ENCODE results near the gene TAP2. TPM values are rescaled to one million over a fixed set of nuclear protein-coding genes. Genes with fewer than 3 reads are reported as not detected.
A peak's percentile ranks its signal among the peaks of the same experiment; 100 is the strongest.

Gene TAP2
- total RNA-seq (100 to 1,000 TPM; 106 to 112 TPM), polyA plus RNA-seq (10 to 100 TPM; 11.0 to 16.5 TPM)

DNA sequence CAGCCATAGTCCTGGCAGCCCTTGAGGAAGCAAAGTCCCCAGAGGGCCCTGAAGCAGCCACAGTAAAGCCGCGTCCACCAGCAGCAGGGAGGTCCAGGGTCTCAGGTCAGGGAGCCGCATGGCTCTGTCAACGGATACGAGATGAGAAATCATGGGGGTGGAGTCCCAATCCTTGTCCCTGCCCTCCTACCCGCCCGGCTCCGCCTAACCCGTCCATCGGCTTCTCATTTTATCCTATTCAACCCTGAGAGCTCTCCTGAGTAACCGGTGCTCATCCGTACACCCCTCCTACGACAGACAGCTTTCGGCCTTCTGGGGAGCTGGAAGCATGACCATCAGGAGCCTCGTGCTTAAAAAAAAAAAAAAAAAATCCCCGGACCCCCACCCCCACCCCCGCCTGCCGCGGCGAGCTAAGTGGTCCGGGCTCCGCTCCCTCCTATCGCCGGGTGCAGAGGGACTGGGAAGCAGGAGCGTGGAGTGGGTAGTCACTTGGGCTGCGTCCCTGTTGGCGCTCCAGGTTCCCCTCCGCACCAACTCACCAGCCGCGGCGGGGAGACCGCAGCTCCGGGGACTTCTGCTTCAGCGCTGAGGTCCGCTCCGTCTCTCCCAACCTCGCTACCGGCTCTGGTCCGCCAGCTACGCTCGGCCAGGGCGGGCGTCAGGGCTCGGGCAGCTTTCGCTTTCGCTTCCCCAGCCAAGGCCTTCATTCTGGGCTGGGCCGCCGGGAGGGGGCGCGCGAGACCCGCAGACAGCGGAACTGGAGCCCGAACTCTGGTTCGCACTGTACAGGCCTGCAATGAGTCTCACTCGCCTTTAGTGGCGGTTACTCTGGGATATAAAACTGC lies at the start of gene TAP2:
TAP2 (minus strand) TSS at position 626 of the 845 bp plus-strand sequence; CDS start at position 120, 506 bp downstream.
- Histone ChIP-seq H3K4me1 (ENCODE audit: insufficient read depth, low read length) (peaks cover 83% of the 10 kb centered on the region), H3K36me3 (ENCODE audit: insufficient read depth, low read length) (peaks cover 35% of the 10 kb centered on the region), H3K9me3 (ENCODE audit: control insufficient read depth in 1 of 2, low read length in 2 of 2) (no peaks in the 10 kb centered on the region), H3K27ac (ENCODE audit: low read depth, low read length) (peak within 1 kb of the TSS; percentile 99), H3K27me3 (ENCODE audit: insufficient read depth, low read length) (no peaks in the 10 kb centered on the region), H3K4me3 (ENCODE audit: low read length in 2 of 2) (peak within 1 kb of the TSS; percentile 58 to 74)
- H3K9me3 Mint-ChIP-seq: no peaks in the 10 kb centered on the region
- no peaks in the 10 kb centered on the region for H3K27me3 Mint-ChIP-seq
- peak within 1 kb of the TSS; percentile 91 to 97 (median 93) for H3K4me3 Mint-ChIP-seq
- ChIA-PET CTCF (ENCODE audit: partially characterized antibody) (interaction anchor here (0.6 to 11.2 kb wide), 32 partner anchors 9 to 643 kb away, joined by 3 to 480 read pairs (median 6); partner anchors contain the start of genes BRD2, HLA-DMA, PSMB9 and TAP1), POLR2A (ENCODE audit: partially characterized antibody) (interaction anchor here (0.6 to 11.6 kb wide), 24 partner anchors 8 to 867 kb away, joined by 3 to 1160 read pairs (median 5); partner anchors contain the start of genes B3GALT4, BRD2, DXO and HLA-DMA)
- peak; percentile 95 to 99 (median 96) for DNase-seq
- H3K36me3 Mint-ChIP-seq: peaks cover 62 to 77% of the 10 kb centered on the region in 2 donors
- intact Hi-C loops (cut with micrococcal nuclease): loop anchor here (1.0 kb wide), 2 partner anchors 16 to 30 kb away; partner anchors contain the start of gene PSMB9
- H3K27ac Mint-ChIP-seq: peak within 1 kb of the TSS; percentile 93 to 100 (median 99)
- H3K4me1 Mint-ChIP-seq: peaks cover 66 to 99% (median 78%) of the 10 kb centered on the region in 4 donors

DNA sequence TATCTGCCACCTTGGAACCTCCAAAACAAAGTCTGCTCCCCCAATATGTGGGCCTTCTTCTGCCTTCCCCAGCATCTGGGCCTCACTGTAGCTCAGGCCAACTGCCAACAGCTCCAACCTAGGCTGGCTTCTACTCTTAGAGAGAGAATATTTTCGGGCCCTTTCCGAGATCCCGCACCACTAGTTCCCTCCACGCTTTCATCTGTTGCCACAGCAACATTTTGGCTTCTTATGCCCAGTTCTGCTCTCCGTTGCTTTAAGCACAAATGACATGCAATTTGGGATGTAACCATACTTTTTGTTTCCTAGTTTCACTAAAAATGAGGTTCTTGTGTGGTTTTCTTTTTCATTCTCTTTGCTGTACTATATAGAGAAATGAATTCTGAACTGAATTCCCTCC lies 49.1 kb upstream of the TAP2 start:
- POLR2A ChIA-PET (ENCODE audit: partially characterized antibody): interaction anchor here (0.6 kb wide), 1 partner anchor 84 kb away, joined by 3 read pairs; no protein-coding TSS in a partner anchor
- no peaks in the 10 kb centered on the region for H3K9me3 ChIP-seq (ENCODE audit: control insufficient read depth in 1 of 2, low read length in 2 of 2)
- peak overlapping the region in 1 of 7 donors; percentile 59 for H3K27ac Mint-ChIP-seq
- H3K4me3 ChIP-seq (ENCODE audit: low read length in 2 of 2): no peak overlapping the region
- no peak for DNase-seq
- no peaks in the 10 kb centered on the region for H3K27me3 ChIP-seq (ENCODE audit: insufficient read depth, low read length)
- no peaks in the 10 kb centered on the region for H3K27me3 Mint-ChIP-seq
- H3K4me1 Mint-ChIP-seq: no peaks in the 10 kb centered on the region
- intact Hi-C loops (cut with micrococcal nuclease): loop anchor here (5.0 kb wide), 1 partner anchor 80 kb away; the partner anchor contains the start of gene BRD2
- no peaks in the 10 kb centered on the region for H3K9me3 Mint-ChIP-seq
- H3K36me3 ChIP-seq (ENCODE audit: insufficient read depth, low read length): no peaks in the 10 kb centered on the region
- no peak overlapping the region for H3K4me3 Mint-ChIP-seq
- CTCF ChIA-PET (ENCODE audit: partially characterized antibody): interaction anchor here (0.7 to 2.2 kb wide), 4 partner anchors 46 to 97 kb away, joined by 3 to 12 read pairs (median 8); partner anchors contain the start of gene HLA-DMA
- no peaks in the 10 kb centered on the region for H3K4me1 ChIP-seq (ENCODE audit: insufficient read depth, low read length)
- H3K36me3 Mint-ChIP-seq: no peaks in the 10 kb centered on the region
- no peak overlapping the region for H3K27ac ChIP-seq (ENCODE audit: low read depth, low read length)

- Mint-ChIP-seq H3K4me3 (no peak overlapping the region), H3K4me1 (no peaks in the 10 kb centered on the region), H3K27me3 (no peaks in the 10 kb centered on the region), H3K9me3 (no peaks in the 10 kb centered on the region), H3K27ac (no peak overlapping the region), H3K36me3 (no peaks in the 10 kb centered on the region)
- Histone ChIP-seq H3K27me3 (ENCODE audit: insufficient read depth, low read length) (no peaks in the 10 kb centered on the region), H3K4me1 (ENCODE audit: insufficient read depth, low read length) (no peaks in the 10 kb centered on the region), H3K4me3 (ENCODE audit: low read length in 2 of 2) (no peak overlapping the region), H3K36me3 (ENCODE audit: insufficient read depth, low read length) (no peaks in the 10 kb centered on the region), H3K9me3 (ENCODE audit: control insufficient read depth in 1 of 2, low read length in 2 of 2) (no peaks in the 10 kb centered on the region), H3K27ac (ENCODE audit: low read depth, low read length) (no peak overlapping the region)
- intact Hi-C loops (cut with micrococcal nuclease): loop anchor here (5.0 kb wide), 1 partner anchor 80 kb away; the partner anchor contains the start of gene BRD2
- ChIA-PET CTCF (ENCODE audit: partially characterized antibody) (interaction anchor here (0.7 to 5.8 kb wide), 21 partner anchors 7 to 204 kb away, joined by 3 to 120 read pairs (median 7); partner anchors contain the start of genes BRD2, HLA-DMA, HLA-DMB and PSMB9), POLR2A (ENCODE audit: partially characterized antibody) (interaction anchor here (0.6 to 2.5 kb wide), 6 partner anchors 30 to 98 kb away, joined by 3 to 15 read pairs (median 5); partner anchors contain the start of gene HLA-DMA)
- DNase-seq: no peak
Measured at GRCh38 chr6:32886681-32887383, 48.3 kb upstream of the TAP2 start.

DNA sequence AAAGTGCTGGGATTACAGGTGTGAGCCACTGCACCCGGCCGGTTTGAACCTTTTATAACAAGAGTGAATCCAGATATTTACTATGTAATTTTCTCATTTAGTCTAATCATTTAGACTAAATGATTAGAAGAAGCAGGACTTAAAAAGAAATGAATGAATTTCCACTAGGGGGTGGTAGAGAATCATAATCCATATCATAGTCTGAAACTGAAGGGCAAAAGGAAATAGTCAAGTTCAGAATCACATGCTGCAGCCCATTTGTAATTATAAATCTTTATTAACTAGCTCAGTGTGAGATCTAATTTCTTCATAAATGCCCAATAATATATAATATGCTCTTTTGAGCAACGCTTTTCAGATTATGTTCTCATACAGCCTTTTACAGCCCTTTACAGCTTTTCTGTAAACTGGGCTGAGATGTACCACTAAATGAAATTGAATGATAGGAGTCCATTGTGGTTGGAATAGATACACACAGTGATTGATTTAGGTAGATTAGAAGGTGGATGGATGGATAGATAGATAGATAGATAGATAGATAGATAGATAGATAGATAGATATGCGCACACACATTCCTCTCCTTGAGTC lies 47.3 kb upstream of the TAP2 start:
- ChIA-PET POLR2A (ENCODE audit: partially characterized antibody) (interaction anchor here (1.0 to 2.5 kb wide), 7 partner anchors 29 to 99 kb away, joined by 3 to 15 read pairs (median 3); partner anchors contain the start of genes HLA-DMA and TAP2), CTCF (ENCODE audit: partially characterized antibody) (interaction anchor here (0.7 to 5.8 kb wide), 28 partner anchors 8 to 205 kb away, joined by 3 to 120 read pairs (median 5); partner anchors contain the start of genes BRD2, HLA-DMA, HLA-DMB and PSMB9)
- Mint-ChIP-seq H3K27me3 (no peaks in the 10 kb centered on the region), H3K27ac (no peak overlapping the region), H3K36me3 (peaks cover 1% of the 10 kb centered on the region in 2 donors), H3K9me3 (no peaks in the 10 kb centered on the region), H3K4me3 (no peak overlapping the region), H3K4me1 (no peaks in the 10 kb centered on the region)
- Histone ChIP-seq H3K4me1 (ENCODE audit: insufficient read depth, low read length) (no peaks in the 10 kb centered on the region), H3K27me3 (ENCODE audit: insufficient read depth, low read length) (no peaks in the 10 kb centered on the region), H3K36me3 (ENCODE audit: insufficient read depth, low read length) (no peaks in the 10 kb centered on the region), H3K27ac (ENCODE audit: low read depth, low read length) (no peak overlapping the region), H3K9me3 (ENCODE audit: control insufficient read depth in 1 of 2, low read length in 2 of 2) (no peaks in the 10 kb centered on the region), H3K4me3 (ENCODE audit: low read length in 2 of 2) (no peak overlapping the region)
- peak in 4 of 5 donors; percentile 64 to 75 (median 69) for DNase-seq
- intact Hi-C loops (cut with micrococcal nuclease): loop anchor here (1.0 to 5.0 kb wide), 5 partner anchors 48 to 99 kb away; partner anchors contain the start of genes BRD2 and HLA-DMA

GRCh38 chr6:32883789-32884188 lies 45.2 kb upstream of the TAP2 start:
- Mint-ChIP-seq H3K27me3 (no peaks in the 10 kb centered on the region), H3K4me3 (no peak overlapping the region), H3K9me3 (no peaks in the 10 kb centered on the region), H3K4me1 (no peaks in the 10 kb centered on the region), H3K27ac (no peak overlapping the region), H3K36me3 (peaks cover 9 to 17% of the 10 kb centered on the region in 2 donors)
- POLR2A ChIA-PET (ENCODE audit: partially characterized antibody): no interaction called here
- Histone ChIP-seq H3K27me3 (ENCODE audit: insufficient read depth, low read length) (no peaks in the 10 kb centered on the region), H3K27ac (ENCODE audit: low read depth, low read length) (no peak overlapping the region), H3K36me3 (ENCODE audit: insufficient read depth, low read length) (no peaks in the 10 kb centered on the region), H3K9me3 (ENCODE audit: control insufficient read depth in 1 of 2, low read length in 2 of 2) (no peaks in the 10 kb centered on the region), H3K4me3 (ENCODE audit: low read length in 2 of 2) (no peak overlapping the region), H3K4me1 (ENCODE audit: insufficient read depth, low read length) (no peaks in the 10 kb centered on the region)
- no peak for DNase-seq
- intact Hi-C loops (cut with micrococcal nuclease): no loop called here
- CTCF ChIA-PET (ENCODE audit: partially characterized antibody): interaction anchor here (2.3 to 5.8 kb wide), 5 partner anchors 15 to 103 kb away, joined by 10 to 120 read pairs (median 12); partner anchors contain the start of genes HLA-DMA and TAP2

- ChIA-PET CTCF (ENCODE audit: partially characterized antibody) (interaction anchor here (0.9 to 5.8 kb wide), 6 partner anchors 12 to 102 kb away, joined by 3 to 59 read pairs (median 9); partner anchors contain the start of genes HLA-DMA and TAP2), POLR2A (ENCODE audit: partially characterized antibody) (no interaction called here)
- no peak overlapping the region for H3K4me3 Mint-ChIP-seq
- H3K4me1 Mint-ChIP-seq: no peaks in the 10 kb centered on the region
- H3K36me3 Mint-ChIP-seq: peaks cover 10 to 23% of the 10 kb centered on the region in 2 donors
- H3K9me3 ChIP-seq (ENCODE audit: control insufficient read depth in 1 of 2, low read length in 2 of 2): no peaks in the 10 kb centered on the region
- no peak overlapping the region for H3K4me3 ChIP-seq (ENCODE audit: low read length in 2 of 2)
- H3K36me3 ChIP-seq (ENCODE audit: insufficient read depth, low read length): no peaks in the 10 kb centered on the region
- no peak overlapping the region for H3K27ac ChIP-seq (ENCODE audit: low read depth, low read length)
- no peak for DNase-seq
- H3K27me3 ChIP-seq (ENCODE audit: insufficient read depth, low read length): no peaks in the 10 kb centered on the region
- intact Hi-C loops (cut with micrococcal nuclease): no loop called here
- peak overlapping the region in 1 of 7 donors; percentile 70 for H3K27ac Mint-ChIP-seq
- no peaks in the 10 kb centered on the region for H3K27me3 Mint-ChIP-seq
- no peaks in the 10 kb centered on the region for H3K4me1 ChIP-seq (ENCODE audit: insufficient read depth, low read length)
- no peaks in the 10 kb centered on the region for H3K9me3 Mint-ChIP-seq
Measured at GRCh38 chr6:32882879-32883250, 44.3 kb upstream of the TAP2 start.

All from CD4-positive, alpha-beta memory T cell (primary cell).